Activated CD8-positive, alpha-beta memory T cell treated with anti-CD3 and anti-CD28 coated beads, Interleukin-2, amount 50 U/mL, for 1 hour (primary cell): ENCODE measurements around the gene LYRM4.

Experiments used
- DNase-seq: peaks from one replicate; pipeline ENCODE4 v3.0.0-alpha.2; 2020; ENCODE audit errors: extremely low read depth

LYRM4 gene

GRCh38 chr6:5246141-5247097 is 14.3 kb downstream of the LYRM4 start:
- no peak for DNase-seq

GRCh38 chr6:5243069-5243468 is 17.7 kb downstream of the LYRM4 start:
- DNase-seq: no peak

- no peak for DNase-seq
Measured at GRCh38 chr6:5241252-5241651, 19.5 kb downstream of the LYRM4 start.

- DNase-seq: no peak
Measured at GRCh38 chr6:5238336-5238735, 22.4 kb downstream of the LYRM4 start.

GRCh38 chr6:5237805-5238204 is 22.9 kb downstream of the LYRM4 start:
- no peak for DNase-seq

GRCh38 chr6:5235830-5236229 is 24.9 kb downstream of the LYRM4 start:
- DNase-seq: no peak

- DNase-seq: no peak
Measured at GRCh38 chr6:5234874-5235273, 25.9 kb downstream of the LYRM4 start.

GRCh38 chr6:5231289-5231688 is 29.5 kb downstream of the LYRM4 start:
- DNase-seq: no peak

- no peak for DNase-seq
Measured at GRCh38 chr6:5230081-5230480, 30.7 kb downstream of the LYRM4 start.

- no peak for DNase-seq
Measured at GRCh38 chr6:5229356-5229755, 31.4 kb downstream of the LYRM4 start.

- no peak for DNase-seq
Measured at GRCh38 chr6:5223309-5223708, 37.4 kb downstream of the LYRM4 start.

GRCh38 chr6:5220443-5220842 is 40.3 kb downstream of the LYRM4 start:
- DNase-seq: no peak

- DNase-seq: no peak
Measured at GRCh38 chr6:5219011-5219691, 41.6 kb downstream of the LYRM4 start.

GRCh38 chr6:5217356-5217755 is 43.4 kb downstream of the LYRM4 start:
- no peak for DNase-seq

GRCh38 chr6:5215799-5216198 is 45.0 kb downstream of the LYRM4 start:
- DNase-seq: no peak

GRCh38 chr6:5215159-5215558 is 45.6 kb downstream of the LYRM4 start:
- no peak for DNase-seq

- no peak for DNase-seq
Measured at GRCh38 chr6:5214570-5215052, 46.1 kb downstream of the LYRM4 start.

GRCh38 chr6:5213836-5214235 is 46.9 kb downstream of the LYRM4 start:
- no peak for DNase-seq

GRCh38 chr6:5211492-5211891 is 49.3 kb downstream of the LYRM4 start:
- no peak for DNase-seq

GRCh38 chr6:5208471-5208971 is 52.2 kb downstream of the LYRM4 start:
- DNase-seq: no peak

- DNase-seq: no peak
Measured at GRCh38 chr6:5208057-5208456, 52.7 kb downstream of the LYRM4 start.

- no peak for DNase-seq
Measured at GRCh38 chr6:5206920-5207561, 53.7 kb downstream of the LYRM4 start.
